ENCODE results near the gene CLDN22. TPM values are rescaled to one million over a fixed set of nuclear protein-coding genes. Genes with fewer than 3 reads are reported as not detected.

CLDN22 gene
- total RNA-seq, 2 experiments from 2014 or later, result not detected

DNA sequence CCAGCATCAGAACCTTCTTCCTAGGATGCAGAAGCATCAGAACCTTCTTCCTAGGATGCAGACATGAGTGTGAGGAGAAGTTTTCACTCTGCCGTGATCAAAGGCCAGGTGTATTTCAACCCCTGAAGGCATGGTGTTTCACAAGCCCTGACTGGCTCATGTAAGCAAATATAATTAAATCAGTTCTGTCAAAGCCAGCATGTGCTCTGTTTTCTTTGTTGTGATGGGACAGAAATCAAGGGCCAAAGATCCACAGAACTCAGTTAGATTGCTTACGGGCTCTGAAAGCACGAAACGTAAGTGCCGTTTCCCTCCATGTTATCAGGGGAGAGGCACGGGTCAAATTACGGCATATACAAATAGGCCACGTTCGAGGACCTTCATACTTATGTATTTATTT lies 34.1 kb upstream of the CLDN22 start:
- Mint-ChIP-seq H3K4me1 (ENCODE audit: low read depth) (peaks cover 8% of the 10 kb centered on the region), H3K9me3 (no peaks in the 10 kb centered on the region), H3K27ac (no peak overlapping the region), H3K4me3 (no peak overlapping the region), H3K27me3 (ENCODE audit: low read depth) (peaks cover 11% of the 10 kb centered on the region), H3K36me3 (ENCODE audit: low read depth) (no peaks in the 10 kb centered on the region)
- CTCF ChIA-PET, result no interaction called here
- no peak for DNase-seq
- intact Hi-C loops (cut with micrococcal nuclease), result no loop called here

DNA sequence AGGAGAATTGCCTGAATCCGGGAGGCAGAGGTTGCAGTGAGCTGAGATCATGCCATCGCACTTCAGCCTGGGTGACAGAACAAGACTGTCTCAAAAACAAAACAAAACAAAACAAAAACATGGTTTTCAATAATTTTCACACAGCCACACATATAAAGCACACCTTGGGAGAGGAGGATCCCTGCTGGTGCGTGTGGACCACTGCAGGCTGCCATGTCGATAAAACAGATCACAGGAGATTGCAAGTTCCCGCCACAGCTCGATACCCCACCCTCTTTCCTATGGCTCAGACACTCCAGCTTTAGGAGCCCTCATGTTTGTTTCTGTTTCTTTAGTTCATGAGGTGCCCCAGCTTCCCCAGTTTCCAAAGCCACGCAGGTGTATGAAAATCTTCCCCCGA lies 33.5 kb upstream of the CLDN22 start:
- no peaks in the 10 kb centered on the region for H3K36me3 Mint-ChIP-seq (ENCODE audit: low read depth)
- peaks cover 15% of the 10 kb centered on the region for H3K27me3 Mint-ChIP-seq (ENCODE audit: low read depth)
- DNase-seq, result no peak
- intact Hi-C loops (cut with micrococcal nuclease), result no loop called here
- CTCF ChIA-PET, result no interaction called here
- H3K4me1 Mint-ChIP-seq (ENCODE audit: low read depth), result peaks cover 15% of the 10 kb centered on the region
- no peak overlapping the region for H3K4me3 Mint-ChIP-seq
- no peak overlapping the region for H3K27ac Mint-ChIP-seq
- no peaks in the 10 kb centered on the region for H3K9me3 Mint-ChIP-seq

DNA sequence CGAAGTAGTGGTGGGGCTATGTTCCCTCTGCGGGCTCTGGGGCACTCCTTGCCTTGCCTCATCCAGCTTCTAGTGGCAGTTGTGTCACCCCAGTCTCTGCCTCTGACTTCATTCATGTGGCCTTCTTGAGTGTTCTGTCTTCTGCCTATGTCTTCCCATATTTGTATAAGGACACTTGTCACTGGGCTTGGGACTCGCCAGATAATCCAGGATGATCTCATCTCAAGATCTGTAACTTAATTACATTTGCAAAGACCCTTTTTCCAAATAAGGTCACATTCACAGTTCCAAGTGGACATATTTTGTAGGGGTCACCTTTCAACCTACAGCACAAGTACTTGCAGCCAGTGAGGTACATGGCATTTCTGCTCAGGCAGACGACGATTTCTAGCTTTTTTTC lies 32.5 kb upstream of the CLDN22 start:
- Mint-ChIP-seq H3K4me1 (ENCODE audit: low read depth) (peaks cover 17% of the 10 kb centered on the region), H3K4me3 (no peak overlapping the region), H3K27me3 (ENCODE audit: low read depth) (peaks cover 18% of the 10 kb centered on the region), H3K36me3 (ENCODE audit: low read depth) (no peaks in the 10 kb centered on the region), H3K9me3 (no peaks in the 10 kb centered on the region), H3K27ac (no peak overlapping the region)
- intact Hi-C loops (cut with micrococcal nuclease), result no loop called here
- DNase-seq, result no peak
- CTCF ChIA-PET, result no interaction called here

DNA sequence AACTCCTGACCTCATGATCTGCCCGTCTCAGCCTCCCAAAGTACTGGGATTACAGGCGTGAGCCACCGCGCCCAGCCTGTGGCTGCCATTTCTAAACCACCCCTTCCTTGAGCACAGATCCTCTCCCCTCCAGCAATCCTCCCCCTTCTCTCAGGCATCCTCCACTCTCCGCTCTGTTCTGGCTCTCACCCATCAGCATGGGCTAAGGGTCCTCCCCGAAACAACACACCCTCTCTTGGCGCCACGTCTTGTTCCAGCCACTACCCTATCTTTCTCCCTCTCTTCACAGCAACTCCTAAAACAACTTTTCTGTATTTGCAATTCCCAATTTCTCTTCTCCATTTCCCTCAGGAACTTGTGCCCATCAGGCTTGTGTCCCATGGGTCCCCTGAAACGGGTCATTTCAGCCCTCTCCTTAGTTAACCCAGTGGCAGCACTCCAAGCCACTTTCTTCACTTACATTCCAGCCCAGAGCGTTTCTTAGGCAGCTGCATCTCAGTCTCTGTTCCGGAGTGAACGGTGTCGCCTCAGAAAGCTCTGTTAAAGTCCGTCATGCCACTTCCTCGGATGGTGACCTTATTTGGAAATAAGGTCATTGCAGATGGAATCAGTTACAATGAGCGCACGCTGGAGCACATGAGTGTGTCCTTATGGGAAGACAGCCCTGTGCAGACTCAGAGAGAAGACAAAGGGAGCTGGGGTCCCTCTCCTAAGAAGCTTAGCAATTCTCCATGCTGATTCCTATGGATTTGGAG lies 30.4 kb upstream of the CLDN22 start:
- Mint-ChIP-seq H3K9me3 (no peaks in the 10 kb centered on the region), H3K4me3 (no peak overlapping the region)

DNA sequence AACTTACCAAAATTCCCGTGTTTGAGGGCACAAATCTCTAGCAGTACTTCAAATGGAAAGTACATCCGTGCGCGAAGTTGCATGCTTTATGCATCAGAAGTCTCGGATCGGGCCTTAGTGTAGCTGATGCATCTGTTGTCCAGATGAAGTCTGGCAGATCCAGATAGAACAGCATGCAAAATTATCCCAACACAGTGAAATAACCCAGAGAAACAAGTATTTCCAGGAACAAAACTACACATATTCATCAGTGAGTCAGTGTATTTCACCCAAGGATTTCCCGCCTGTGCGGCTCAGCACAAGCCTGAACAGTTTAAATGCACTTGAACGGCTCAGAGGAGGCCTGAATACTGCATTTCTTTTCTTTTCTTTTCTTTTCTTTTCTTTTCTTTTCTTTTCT lies 29.6 kb upstream of the CLDN22 start:
- CTCF ChIA-PET, result no interaction called here

More for the DNA sequence above, 30.4 kb upstream of the CLDN22 start:
- H3K27me3 Mint-ChIP-seq (ENCODE audit: low read depth), result peaks cover 19% of the 10 kb centered on the region
- intact Hi-C loops (cut with micrococcal nuclease), result no loop called here
- no peaks in the 10 kb centered on the region for H3K36me3 Mint-ChIP-seq (ENCODE audit: low read depth)
- DNase-seq, result no peak
- H3K27ac Mint-ChIP-seq, result no peak overlapping the region
- H3K4me1 Mint-ChIP-seq (ENCODE audit: low read depth), result peaks cover 17% of the 10 kb centered on the region
- CTCF ChIA-PET, result no interaction called here

DNA sequence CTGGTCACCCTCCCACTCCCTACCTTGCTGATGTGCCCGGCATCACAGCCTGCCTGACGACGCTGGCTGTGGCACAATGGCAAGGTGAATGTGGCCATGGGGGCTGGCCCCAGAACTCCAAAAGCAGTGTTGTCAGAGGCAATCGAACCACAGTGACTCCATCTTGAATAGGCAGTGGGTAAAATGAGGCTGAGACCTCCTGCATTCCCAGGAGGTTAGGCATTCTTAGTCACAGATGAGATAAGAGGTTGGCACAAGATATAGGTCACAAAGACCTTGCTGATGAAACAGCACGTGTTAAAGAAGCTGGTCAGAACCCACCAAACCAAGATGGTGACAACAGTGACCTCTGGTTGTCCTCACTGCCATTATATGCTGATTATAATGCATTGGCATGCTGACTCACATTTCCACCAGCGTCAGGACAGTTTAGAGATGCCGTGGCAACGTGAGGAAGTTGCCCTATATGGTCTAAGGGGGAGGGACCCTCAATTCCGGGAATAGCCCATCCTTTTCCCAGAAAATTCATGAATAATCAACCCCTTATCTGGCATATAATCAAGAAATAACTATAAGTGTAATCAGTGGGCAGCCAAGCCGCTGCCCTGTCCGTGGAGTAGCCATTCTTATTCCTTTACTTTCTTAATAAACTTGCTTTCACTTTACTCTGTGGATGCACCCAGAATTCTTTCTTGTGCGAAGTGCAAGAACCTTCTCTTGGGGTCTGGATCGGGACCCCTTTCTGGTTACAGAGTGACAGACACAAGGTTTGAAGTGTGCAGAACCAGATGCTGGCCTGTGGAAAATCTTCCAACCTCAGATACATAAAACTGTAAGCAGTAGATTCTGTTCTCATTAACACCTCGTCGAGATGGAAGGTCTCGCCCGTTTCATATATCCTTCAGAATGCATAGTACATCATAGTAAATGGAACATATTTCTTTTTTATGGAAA lies 28.9 kb upstream of the CLDN22 start:
- DNase-seq, result peak; percentile 73
- intact Hi-C loops (cut with micrococcal nuclease), result loop anchor here (1.0 to 2.0 kb wide), 2 partner anchors 14 to 50 kb away; no protein-coding TSS in a partner anchor
- Mint-ChIP-seq H3K36me3 (ENCODE audit: low read depth) (no peaks in the 10 kb centered on the region), H3K27ac (no peak overlapping the region), H3K4me3 (no peak overlapping the region), H3K9me3 (no peaks in the 10 kb centered on the region), H3K27me3 (ENCODE audit: low read depth) (peaks cover 28% of the 10 kb centered on the region), H3K4me1 (ENCODE audit: low read depth) (peaks cover 17% of the 10 kb centered on the region)
- CTCF ChIA-PET, result no interaction called here

More for the DNA sequence above, 29.6 kb upstream of the CLDN22 start:
- H3K4me3 Mint-ChIP-seq, result no peak overlapping the region
- intact Hi-C loops (cut with micrococcal nuclease), result loop anchor here (1.0 to 2.0 kb wide), 2 partner anchors 14 to 49 kb away; no protein-coding TSS in a partner anchor
- H3K27ac Mint-ChIP-seq, result no peak overlapping the region
- peaks cover 17% of the 10 kb centered on the region for H3K4me1 Mint-ChIP-seq (ENCODE audit: low read depth)
- H3K36me3 Mint-ChIP-seq (ENCODE audit: low read depth), result no peaks in the 10 kb centered on the region
- H3K9me3 Mint-ChIP-seq, result no peaks in the 10 kb centered on the region
- peak; percentile 43 for DNase-seq
- peaks cover 22% of the 10 kb centered on the region for H3K27me3 Mint-ChIP-seq (ENCODE audit: low read depth)

DNA sequence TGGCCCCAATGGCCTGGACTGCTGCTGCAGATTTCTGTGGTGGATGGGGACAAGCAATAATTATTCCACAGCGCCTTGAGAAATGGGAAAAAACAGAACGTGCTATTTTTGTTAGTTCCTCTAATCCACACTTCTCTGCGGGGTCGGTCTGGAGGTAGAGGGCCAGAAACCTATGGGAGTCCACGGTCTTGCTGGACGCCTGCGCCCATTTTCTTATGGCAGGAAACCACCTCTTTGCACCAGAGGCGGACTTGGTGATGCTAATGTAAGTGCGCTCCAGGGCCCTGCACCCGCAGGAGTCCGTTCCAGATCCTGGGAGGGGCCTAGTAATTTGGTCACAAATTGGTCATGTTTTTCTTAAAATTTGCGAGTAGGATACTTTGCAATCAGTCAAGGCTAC lies 28.1 kb upstream of the CLDN22 start:
- no peak overlapping the region for H3K27ac Mint-ChIP-seq
- intact Hi-C loops (cut with micrococcal nuclease), result loop anchor here (2.0 kb wide), 1 partner anchor 51 kb away; no protein-coding TSS in a partner anchor

DNA sequence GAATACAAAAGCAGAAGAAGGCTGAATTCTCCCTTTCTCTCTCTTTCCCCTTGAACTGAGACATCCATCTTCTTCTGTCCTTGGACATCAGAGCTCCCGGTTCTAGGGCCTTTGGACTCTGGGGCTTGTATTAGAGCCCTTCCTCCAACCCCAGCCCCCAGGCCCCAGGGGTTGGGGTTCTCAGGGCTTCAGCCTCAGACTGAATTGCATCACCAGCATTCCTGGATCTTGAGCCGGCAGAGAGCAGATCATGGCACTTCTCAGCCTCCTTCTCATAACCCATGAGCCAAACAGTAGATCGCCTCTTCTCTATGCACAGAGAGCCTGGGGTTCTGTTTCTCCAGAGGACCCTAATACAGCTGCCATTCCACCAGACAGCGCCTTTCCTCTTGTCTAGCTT lies 27.5 kb upstream of the CLDN22 start:
- Mint-ChIP-seq H3K4me3 (no peak overlapping the region), H3K9me3 (no peaks in the 10 kb centered on the region), H3K4me1 (ENCODE audit: low read depth) (peaks cover 21% of the 10 kb centered on the region), H3K27ac (no peak overlapping the region), H3K36me3 (ENCODE audit: low read depth) (no peaks in the 10 kb centered on the region), H3K27me3 (ENCODE audit: low read depth) (peaks cover 32% of the 10 kb centered on the region)
- intact Hi-C loops (cut with micrococcal nuclease), result no loop called here
- DNase-seq, result no peak
- CTCF ChIA-PET, result interaction anchor here (0.9 to 1.3 kb wide), 2 partner anchors 60 to 449 kb away, joined by 3 read pairs; no protein-coding TSS in a partner anchor

More for the DNA sequence above, 28.1 kb upstream of the CLDN22 start:
- Mint-ChIP-seq H3K27me3 (ENCODE audit: low read depth) (peaks cover 31% of the 10 kb centered on the region), H3K4me1 (ENCODE audit: low read depth) (peaks cover 18% of the 10 kb centered on the region), H3K9me3 (no peaks in the 10 kb centered on the region), H3K4me3 (no peak overlapping the region), H3K36me3 (ENCODE audit: low read depth) (no peaks in the 10 kb centered on the region)
- DNase-seq, result no peak
- CTCF ChIA-PET, result interaction anchor here (1.3 kb wide), 1 partner anchor 59 kb away, joined by 3 read pairs; no protein-coding TSS in a partner anchor

DNA sequence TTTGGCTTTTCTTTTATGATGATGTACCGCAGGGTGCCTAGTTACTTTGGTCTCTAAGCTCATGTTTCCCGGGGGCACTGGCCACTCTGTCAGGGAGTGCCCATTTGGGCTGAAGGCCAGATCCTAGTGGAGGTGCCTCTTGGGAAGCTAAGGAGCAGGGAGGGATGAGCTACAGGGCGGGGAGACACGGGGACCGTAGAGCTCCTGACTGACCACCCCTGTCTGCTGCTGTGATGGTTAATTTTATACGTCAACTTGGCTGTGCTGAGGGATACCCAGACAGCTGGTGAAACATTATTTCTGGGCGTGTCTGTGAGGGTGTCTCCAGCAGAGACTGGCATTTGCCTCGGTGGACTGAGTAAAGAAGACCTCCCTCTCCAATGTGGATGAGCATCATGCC lies 27.1 kb upstream of the CLDN22 start:
- no peak overlapping the region for H3K4me3 Mint-ChIP-seq
- no peaks in the 10 kb centered on the region for H3K36me3 Mint-ChIP-seq (ENCODE audit: low read depth)
- peaks cover 33% of the 10 kb centered on the region for H3K27me3 Mint-ChIP-seq (ENCODE audit: low read depth)
- H3K4me1 Mint-ChIP-seq (ENCODE audit: low read depth), result peaks cover 21% of the 10 kb centered on the region
- no peaks in the 10 kb centered on the region for H3K9me3 Mint-ChIP-seq
- no peak overlapping the region for H3K27ac Mint-ChIP-seq
- intact Hi-C loops (cut with micrococcal nuclease), result no loop called here
- CTCF ChIA-PET, result interaction anchor here (0.9 to 1.3 kb wide), 2 partner anchors 60 to 449 kb away, joined by 3 read pairs; no protein-coding TSS in a partner anchor
- no peak for DNase-seq

DNA sequence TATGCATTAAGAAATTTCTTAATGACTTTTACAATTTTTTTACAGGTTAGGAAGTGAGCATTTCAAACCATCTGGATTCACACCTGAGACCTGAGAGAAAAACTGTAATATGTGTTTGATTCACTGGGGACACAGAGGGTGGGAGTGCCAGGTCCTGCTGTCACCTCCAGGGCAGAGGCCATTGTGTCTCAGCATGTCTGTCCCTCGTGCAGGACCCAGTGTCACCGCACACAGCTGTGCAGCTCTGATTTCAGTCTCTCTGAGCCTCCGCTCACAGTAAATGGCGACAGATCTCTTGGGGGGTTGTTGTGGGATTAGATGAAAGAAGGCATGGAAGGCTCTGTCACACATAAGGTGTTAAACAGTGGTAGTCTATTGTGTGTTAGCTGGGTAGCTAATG lies 25.2 kb upstream of the CLDN22 start:
- Mint-ChIP-seq H3K36me3 (ENCODE audit: low read depth) (no peaks in the 10 kb centered on the region), H3K4me3 (no peak overlapping the region), H3K27ac (no peak overlapping the region), H3K27me3 (ENCODE audit: low read depth) (peaks cover 32% of the 10 kb centered on the region), H3K4me1 (ENCODE audit: low read depth) (peaks cover 19% of the 10 kb centered on the region), H3K9me3 (no peaks in the 10 kb centered on the region)
- no peak for DNase-seq
- intact Hi-C loops (cut with micrococcal nuclease), result no loop called here
- CTCF ChIA-PET, result no interaction called here

DNA sequence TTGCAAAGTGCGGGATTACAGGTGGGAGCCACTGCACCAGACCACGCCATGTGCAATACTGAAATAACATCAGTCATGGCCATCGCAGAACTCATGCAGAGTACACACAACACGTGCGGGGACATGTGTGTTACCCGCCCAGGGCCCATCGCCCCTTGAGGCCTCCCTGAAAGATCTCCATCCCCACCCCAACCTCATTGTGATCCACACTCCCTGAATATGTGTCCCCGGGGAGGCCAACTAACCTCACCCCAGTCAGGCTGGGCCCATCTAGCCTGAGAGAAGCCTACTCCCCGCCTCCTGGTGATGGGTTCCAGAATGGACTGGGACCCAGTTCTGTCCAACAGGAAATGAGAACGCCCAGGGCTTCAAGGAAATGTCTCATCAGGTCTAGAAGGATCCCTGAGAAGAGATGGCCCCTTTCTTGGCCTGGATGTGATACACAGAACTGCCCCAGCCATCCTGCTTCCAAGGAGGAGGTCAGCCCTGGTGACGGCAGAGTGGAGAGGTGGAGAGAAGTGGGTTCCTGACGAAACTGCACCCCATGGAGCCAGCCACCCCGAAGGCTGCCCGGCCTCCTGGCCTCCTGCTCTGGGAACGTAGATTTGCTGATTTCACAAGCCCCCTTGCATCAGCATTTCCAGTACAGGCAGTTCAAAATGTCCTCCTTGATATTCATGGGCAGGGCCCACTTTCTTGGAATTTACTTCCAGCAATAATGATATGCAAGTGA lies 24.6 kb upstream of the CLDN22 start:
- Mint-ChIP-seq H3K27ac (no peak overlapping the region), H3K27me3 (ENCODE audit: low read depth) (peaks cover 32% of the 10 kb centered on the region), H3K4me3 (no peak overlapping the region), H3K36me3 (ENCODE audit: low read depth) (no peaks in the 10 kb centered on the region), H3K4me1 (ENCODE audit: low read depth) (peaks cover 18% of the 10 kb centered on the region), H3K9me3 (no peaks in the 10 kb centered on the region)
- intact Hi-C loops (cut with micrococcal nuclease), result loop anchor here (5.0 kb wide), 1 partner anchor 163 kb away; the partner anchor contains the start of gene ING2
- no peak for DNase-seq
- CTCF ChIA-PET, result no interaction called here

DNA sequence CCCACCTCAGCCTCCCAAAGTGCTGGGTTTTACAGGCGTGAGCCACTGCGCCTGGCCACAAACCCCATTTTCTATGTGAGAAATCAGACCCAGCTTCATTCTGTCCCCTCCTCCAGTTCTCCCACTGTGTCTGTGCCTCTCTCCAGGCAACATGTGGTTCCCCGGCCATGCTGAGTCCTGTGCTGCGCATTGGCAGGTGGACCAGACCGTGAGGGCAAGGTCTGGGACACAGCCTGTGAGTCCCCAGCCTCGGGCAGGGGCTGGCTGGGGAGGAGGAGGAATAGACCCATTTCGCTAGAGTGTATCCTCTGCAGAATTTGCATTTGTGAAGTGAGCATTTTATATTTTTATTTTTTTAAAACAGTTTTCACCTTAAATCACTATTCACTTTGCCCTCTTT lies 23.7 kb upstream of the CLDN22 start:
- no peak for DNase-seq
- no peak overlapping the region for H3K27ac Mint-ChIP-seq
- H3K4me1 Mint-ChIP-seq (ENCODE audit: low read depth), result peaks cover 8% of the 10 kb centered on the region
- peaks cover 26% of the 10 kb centered on the region for H3K27me3 Mint-ChIP-seq (ENCODE audit: low read depth)
- H3K4me3 Mint-ChIP-seq, result no peak overlapping the region
- H3K36me3 Mint-ChIP-seq (ENCODE audit: low read depth), result no peaks in the 10 kb centered on the region
- H3K9me3 Mint-ChIP-seq, result no peaks in the 10 kb centered on the region
- intact Hi-C loops (cut with micrococcal nuclease), result loop anchor here (5.0 kb wide), 1 partner anchor 164 kb away; the partner anchor contains the start of gene ING2
- CTCF ChIA-PET, result no interaction called here

Data from activated naive CD4-positive, alpha-beta T cell treated with anti-CD3 and anti-CD28 coated beads for 36 hours (primary cell).